HepG2 (cell line): ENCODE data around the gene MXRA8. TPM values are rescaled to one million over a fixed set of nuclear protein-coding genes. Genes with fewer than 3 reads are reported as not detected.

Source experiments
- ARID5B ChIP-seq: IDR thresholded peaks from 2 replicates; pipeline ENCODE4 v1.4.0; 2020; ENCODE audit warnings: mild to moderate bottlenecking, missing genetic modification reagents
- ATF7 ChIP-seq, 2 experiments: fragments of 450-650 bp in 1 of 2; sonication (generic) in 1 of 2; formaldehyde crosslinking in 1 of 2; IDR thresholded peaks; 2 replicates each; pipeline versions ENCODE4 v1.4.0 to v1.6.1; 2016 to 2020; ENCODE audit warnings: antibody characterized with exemption in 1 of 2, mild to moderate bottlenecking in 1 of 2, missing genetic modification reagents in 1 of 2
- ATRX ChIP-seq: sonication (generic); formaldehyde crosslinking; IDR thresholded peaks from 2 replicates; pipeline ENCODE4 v1.4.0; 2020; ENCODE audit warnings: missing genetic modification reagents, borderline replicate concordance
- GMEB1 ChIP-seq: sonication (generic); formaldehyde crosslinking; IDR thresholded peaks from 2 replicates; pipeline ENCODE4 v1.5.1; 2020; ENCODE audit warnings: missing genetic modification reagents, mild to moderate bottlenecking, borderline replicate concordance
- JUND ChIP-seq: sonication (generic); formaldehyde crosslinking; IDR thresholded peaks from 2 replicates; pipeline ENCODE4 v1.8.0; 2022; ENCODE audit warnings: mild to moderate bottlenecking, missing genetic modification reagents
- MBNL3 ChIP-seq: fragments of 250-450 bp; sonication (Bioruptor Pico); conservative IDR thresholded peaks from 2 replicates; pipeline ENCODE4 v1.8.0; 2022; ENCODE audit warnings: mild to moderate bottlenecking, inconsistent platforms
- MEF2D ChIP-seq: sonication (generic); formaldehyde crosslinking; IDR thresholded peaks from 2 replicates; pipeline ENCODE4 v1.5.1; 2020; ENCODE audit warnings: mild to moderate bottlenecking, missing genetic modification reagents
- ZNF292 ChIP-seq: sonication (generic); formaldehyde crosslinking; IDR thresholded peaks from 2 replicates; pipeline ENCODE4 v1.8.1; 2022; ENCODE audit warnings: mild to moderate bottlenecking, low read depth, missing genetic modification reagents, borderline replicate concordance
- ZNF446 ChIP-seq: sonication (generic); formaldehyde crosslinking; IDR thresholded peaks from 2 replicates; pipeline ENCODE4 v1.5.0; 2020; ENCODE audit warnings: mild to moderate bottlenecking, missing genetic modification reagents
- ZNF530 ChIP-seq: sonication (generic); formaldehyde crosslinking; IDR thresholded peaks from 2 replicates; pipeline ENCODE4 v1.5.0; 2020; ENCODE audit warnings: low read depth, mild to moderate bottlenecking, missing genetic modification reagents
- ZNF564 ChIP-seq: sonication (generic); formaldehyde crosslinking; IDR thresholded peaks from 2 replicates; pipeline ENCODE4 v1.8.1; 2023; ENCODE audit warnings: mild to moderate bottlenecking, missing genetic modification reagents
- ZNF670 ChIP-seq: sonication (generic); formaldehyde crosslinking; IDR thresholded peaks from 2 replicates; pipeline ENCODE4 v1.8.0; 2022; ENCODE audit warnings: mild to moderate bottlenecking, missing genetic modification reagents, borderline replicate concordance
- ZNF768 ChIP-seq: sonication (generic); formaldehyde crosslinking; IDR thresholded peaks from 2 replicates; pipeline ENCODE4 v1.4.0; 2020; ENCODE audit warnings: missing genetic modification reagents
- polyA plus RNA-seq, 8 experiments: library from polyadenylated mRNA; depleted of rRNA in 3 of 8; stranded (reverse) in 7 of 8; unstranded in 1 of 8; fragments of >200 nt; fragmentation: Illumina TruSeq in 4 of 8; extraction: Trizol in 4 of 8; gene quantifications; 2 replicates each; pipeline versions ENCODE4 v1.2.1 to v1.2.3, GENCODE V29; 2011 to 2016; ENCODE audit warnings: low read depth in 4 of 8, missing spikeins in 1 of 8, mixed read lengths in 1 of 8; ENCODE audit not compliant: insufficient read depth in 1 of 8
- total RNA-seq, 5 experiments: library from RNA; depleted of rRNA; stranded (reverse); fragments of >200 nt; fragmentation: Illumina TruSeq; extraction: Trizol; gene quantifications; 2 replicates each; pipeline ENCODE4 v1.2.3, GENCODE V29; 2016; ENCODE audit warnings: low read depth in 1 of 5
- TF ChIP-seq, protein P1 (sequence below), 2 experiments: sonication (generic) in 1 of 2; formaldehyde crosslinking in 1 of 2; IDR thresholded peaks; 2 replicates each; pipeline versions ENCODE4 v1.4.0 to v1.6.1; 2016 to 2020; ENCODE audit warnings: borderline replicate concordance in 1 of 2, low read depth in 1 of 2, mild to moderate bottlenecking in 1 of 2, missing genetic modification reagents in 1 of 2
- TF ChIP-seq, protein P2 (sequence below): sonication (generic); formaldehyde crosslinking; IDR thresholded peaks from 2 replicates; pipeline ENCODE4 v1.5.0; 2020; ENCODE audit warnings: mild to moderate bottlenecking, missing genetic modification reagents, borderline replicate concordance

Gene MXRA8
- total and polyA plus RNA-seq, 2 of the 13 experiments (the other 11 are each of a cell fraction or from before 2014, with no cell fraction given): 19.8 to 44.8 TPM

- TF ChIP-seq, protein P1, sequence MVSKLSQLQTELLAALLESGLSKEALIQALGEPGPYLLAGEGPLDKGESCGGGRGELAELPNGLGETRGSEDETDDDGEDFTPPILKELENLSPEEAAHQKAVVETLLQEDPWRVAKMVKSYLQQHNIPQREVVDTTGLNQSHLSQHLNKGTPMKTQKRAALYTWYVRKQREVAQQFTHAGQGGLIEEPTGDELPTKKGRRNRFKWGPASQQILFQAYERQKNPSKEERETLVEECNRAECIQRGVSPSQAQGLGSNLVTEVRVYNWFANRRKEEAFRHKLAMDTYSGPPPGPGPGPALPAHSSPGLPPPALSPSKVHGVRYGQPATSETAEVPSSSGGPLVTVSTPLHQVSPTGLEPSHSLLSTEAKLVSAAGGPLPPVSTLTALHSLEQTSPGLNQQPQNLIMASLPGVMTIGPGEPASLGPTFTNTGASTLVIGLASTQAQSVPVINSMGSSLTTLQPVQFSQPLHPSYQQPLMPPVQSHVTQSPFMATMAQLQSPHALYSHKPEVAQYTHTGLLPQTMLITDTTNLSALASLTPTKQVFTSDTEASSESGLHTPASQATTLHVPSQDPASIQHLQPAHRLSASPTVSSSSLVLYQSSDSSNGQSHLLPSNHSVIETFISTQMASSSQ (IDR thresholded peaks at IDR 0.05; ENCODE audit: low read depth): no peak
- TF ChIP-seq, protein P1 (CRISPR knock-in tag; IDR thresholded peaks at IDR 0.05; ENCODE audit: borderline replicate concordance): no peak
- TF ChIP-seq ARID5B (peak; percentile 47), MBNL3 (CRISPR knock-in tag) (no peak), JUND (CRISPR knock-in tag) (no peak), ZNF768 (CRISPR knock-in tag) (0 out of 2 replicates have a peak, but pooled peaks have one; percentile 5), ZNF446 (CRISPR knock-in tag) (peak; percentile 42; the same call in 1 of the 2 replicates), ATRX (CRISPR knock-in tag) (no peak), ZNF670 (CRISPR knock-in tag) (no peak), MEF2D (no peak), ZNF292 (no peak), ZNF564 (no peak), GMEB1 (CRISPR knock-in tag) (no peak), ATF7 (IDR thresholded peaks at IDR 0.05) (no peak), ATF7 (CRISPR knock-in tag; IDR thresholded peaks at IDR 0.05) (0 out of 2 replicates have a peak, but pooled peaks have one; percentile 47), ZNF530 (CRISPR knock-in tag) (no peak)
- TF ChIP-seq, protein P2, sequence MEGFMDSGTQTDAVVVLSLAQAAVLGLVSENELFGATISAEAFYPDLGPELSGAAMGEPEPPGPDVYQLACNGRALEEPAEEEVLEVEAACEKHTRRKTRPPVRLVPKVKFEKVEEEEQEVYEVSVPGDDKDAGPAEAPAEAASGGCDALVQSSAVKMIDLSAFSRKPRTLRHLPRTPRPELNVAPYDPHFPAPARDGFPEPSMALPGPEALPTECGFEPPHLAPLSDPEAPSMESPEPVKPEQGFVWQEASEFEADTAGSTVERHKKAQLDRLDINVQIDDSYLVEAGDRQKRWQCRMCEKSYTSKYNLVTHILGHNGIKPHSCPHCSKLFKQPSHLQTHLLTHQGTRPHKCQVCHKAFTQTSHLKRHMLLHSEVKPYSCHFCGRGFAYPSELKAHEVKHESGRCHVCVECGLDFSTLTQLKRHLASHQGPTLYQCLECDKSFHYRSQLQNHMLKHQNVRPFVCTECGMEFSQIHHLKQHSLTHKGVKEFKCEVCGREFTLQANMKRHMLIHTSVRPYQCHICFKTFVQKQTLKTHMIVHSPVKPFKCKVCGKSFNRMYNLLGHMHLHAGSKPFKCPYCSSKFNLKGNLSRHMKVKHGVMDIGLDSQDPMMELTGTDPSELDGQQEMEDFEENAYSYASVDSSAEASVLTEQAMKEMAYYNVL (CRISPR knock-in tag): peak; percentile 52; the same call in 1 of the 2 replicates
Measured at GRCh38 chr1:1359664-1360468, 1.5 kb upstream of the MXRA8 start (continued).
